Measurements from ENCODE around the gene LRRC3. TPM values are rescaled to one million over a fixed set of nuclear protein-coding genes. Genes with fewer than 3 reads are reported as not detected.

Gene LRRC3
- total RNA-seq, 2 donors from 2014 or later: 2.0 to 2.7 TPM

DNA sequence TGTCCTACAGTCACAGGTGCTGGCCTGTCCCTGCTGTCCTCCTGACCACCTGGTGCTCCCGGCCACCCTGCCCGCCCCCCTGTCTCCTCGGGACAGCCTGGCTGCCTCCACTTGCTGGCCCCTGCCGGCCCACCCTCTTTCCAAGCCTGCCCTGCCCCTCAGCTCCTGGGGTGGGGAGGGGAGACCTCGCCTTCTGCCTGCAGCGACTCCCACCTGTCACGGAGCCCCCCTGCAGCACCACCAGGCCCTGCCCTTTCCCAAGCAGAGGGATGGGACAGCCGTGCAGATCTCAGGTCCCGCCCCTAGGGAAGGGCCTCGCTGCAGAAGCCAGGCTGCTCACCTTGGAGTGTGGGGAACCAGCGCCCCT, 7.5 kb downstream of the LRRC3 start:
- Histone ChIP-seq H3K4me3 (no peak overlapping the region), H3K36me3 (no peaks in the 10 kb centered on the region), H3K27ac (no peak overlapping the region), H3K4me1 (no peaks in the 10 kb centered on the region), H3K9me3 (no peaks in the 10 kb centered on the region), H3K27me3 (no peaks in the 10 kb centered on the region), H3K9ac (ENCODE audit: low read depth in 2 of 2, low read length in 2 of 2) (no peak overlapping the region)
- intact Hi-C loops (cut with DNase I): no loop called here
- TF ChIP-seq CTCF (IDR thresholded peaks at IDR 0.05): no peak
- no peak for DNase-seq

GRCh38 chr21:44463724-44464123, 8.4 kb downstream of the LRRC3 start:
- H3K27me3 ChIP-seq: no peaks in the 10 kb centered on the region
- intact Hi-C loops (cut with DNase I): no loop called here
- TF ChIP-seq CTCF (IDR thresholded peaks at IDR 0.05): no peak
- H3K4me3 ChIP-seq: no peak overlapping the region
- H3K9ac ChIP-seq (ENCODE audit: low read depth in 2 of 2, low read length in 2 of 2): no peak overlapping the region
- no peak for DNase-seq
- no peaks in the 10 kb centered on the region for H3K36me3 ChIP-seq
- no peaks in the 10 kb centered on the region for H3K9me3 ChIP-seq
- H3K4me1 ChIP-seq: no peaks in the 10 kb centered on the region
- H3K27ac ChIP-seq: no peak overlapping the region

DNA sequence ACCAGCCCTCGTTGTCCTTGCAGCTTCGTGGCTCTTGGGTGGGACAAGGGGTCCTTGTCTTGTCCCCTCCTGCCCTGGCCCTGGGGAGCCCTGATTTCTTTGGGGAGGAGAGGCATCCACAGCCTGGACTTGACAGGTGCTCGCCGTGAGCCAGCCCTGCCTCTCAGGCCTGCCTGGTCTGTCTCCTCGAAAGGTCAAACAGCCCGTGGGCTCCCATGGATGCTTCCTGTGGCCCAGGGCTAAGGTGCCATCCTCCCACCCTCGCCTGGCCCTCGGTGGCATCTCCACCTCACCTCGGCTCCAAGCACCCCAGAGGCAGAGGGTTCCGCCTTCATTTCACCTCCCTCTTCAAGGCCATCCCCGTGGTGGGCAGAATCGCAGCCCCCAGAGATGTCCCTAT, 9.0 kb downstream of the LRRC3 start:
- H3K9ac ChIP-seq (ENCODE audit: low read depth in 2 of 2, low read length in 2 of 2): no peak overlapping the region
- no peak overlapping the region for H3K4me3 ChIP-seq
- H3K4me1 ChIP-seq: no peaks in the 10 kb centered on the region
- DNase-seq: no peak
- H3K9me3 ChIP-seq: no peaks in the 10 kb centered on the region
- H3K27me3 ChIP-seq: no peaks in the 10 kb centered on the region
- no peaks in the 10 kb centered on the region for H3K36me3 ChIP-seq
- H3K27ac ChIP-seq: no peak overlapping the region
- intact Hi-C loops (cut with DNase I): no loop called here
- no peak for TF ChIP-seq CTCF (IDR thresholded peaks at IDR 0.05)

GRCh38 chr21:44466351-44466954, 11.1 kb downstream of the LRRC3 start:
- DNase-seq: no peak
- intact Hi-C loops (cut with DNase I): no loop called here
- H3K9me3 ChIP-seq: no peaks in the 10 kb centered on the region
- H3K4me1 ChIP-seq: no peaks in the 10 kb centered on the region
- H3K9ac ChIP-seq (ENCODE audit: low read depth in 2 of 2, low read length in 2 of 2): no peak overlapping the region
- TF ChIP-seq CTCF (IDR thresholded peaks at IDR 0.05): no peak
- H3K27ac ChIP-seq: no peak overlapping the region
- H3K36me3 ChIP-seq: no peaks in the 10 kb centered on the region
- H3K4me3 ChIP-seq: no peak overlapping the region
- H3K27me3 ChIP-seq: no peaks in the 10 kb centered on the region

- Histone ChIP-seq H3K9me3 (no peaks in the 10 kb centered on the region), H3K9ac (ENCODE audit: low read depth in 2 of 2, low read length in 2 of 2) (no peak overlapping the region), H3K27me3 (no peaks in the 10 kb centered on the region), H3K36me3 (no peaks in the 10 kb centered on the region), H3K27ac (no peak overlapping the region), H3K4me3 (no peak overlapping the region), H3K4me1 (no peaks in the 10 kb centered on the region)
- no peak for DNase-seq
- no peak for TF ChIP-seq CTCF (IDR thresholded peaks at IDR 0.05)
- intact Hi-C loops (cut with DNase I): no loop called here
Observed at GRCh38 chr21:44466996-44467858, 11.9 kb downstream of the LRRC3 start.
